ENCODE measurements around the gene KL.

- TF ChIP-seq POLR2A (IDR thresholded peaks at IDR 0.05): no peak
- TF ChIP-seq, protein P1, sequence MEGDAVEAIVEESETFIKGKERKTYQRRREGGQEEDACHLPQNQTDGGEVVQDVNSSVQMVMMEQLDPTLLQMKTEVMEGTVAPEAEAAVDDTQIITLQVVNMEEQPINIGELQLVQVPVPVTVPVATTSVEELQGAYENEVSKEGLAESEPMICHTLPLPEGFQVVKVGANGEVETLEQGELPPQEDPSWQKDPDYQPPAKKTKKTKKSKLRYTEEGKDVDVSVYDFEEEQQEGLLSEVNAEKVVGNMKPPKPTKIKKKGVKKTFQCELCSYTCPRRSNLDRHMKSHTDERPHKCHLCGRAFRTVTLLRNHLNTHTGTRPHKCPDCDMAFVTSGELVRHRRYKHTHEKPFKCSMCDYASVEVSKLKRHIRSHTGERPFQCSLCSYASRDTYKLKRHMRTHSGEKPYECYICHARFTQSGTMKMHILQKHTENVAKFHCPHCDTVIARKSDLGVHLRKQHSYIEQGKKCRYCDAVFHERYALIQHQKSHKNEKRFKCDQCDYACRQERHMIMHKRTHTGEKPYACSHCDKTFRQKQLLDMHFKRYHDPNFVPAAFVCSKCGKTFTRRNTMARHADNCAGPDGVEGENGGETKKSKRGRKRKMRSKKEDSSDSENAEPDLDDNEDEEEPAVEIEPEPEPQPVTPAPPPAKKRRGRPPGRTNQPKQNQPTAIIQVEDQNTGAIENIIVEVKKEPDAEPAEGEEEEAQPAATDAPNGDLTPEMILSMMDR (IDR thresholded peaks at IDR 0.05): no peak
Measured at GRCh38 chr13:33028620-33029019, 12.4 kb downstream of the KL start.

All from thyroid gland (tissue), 4 donors.